ENCODE measurements around the gene CFAP119.

DNA sequence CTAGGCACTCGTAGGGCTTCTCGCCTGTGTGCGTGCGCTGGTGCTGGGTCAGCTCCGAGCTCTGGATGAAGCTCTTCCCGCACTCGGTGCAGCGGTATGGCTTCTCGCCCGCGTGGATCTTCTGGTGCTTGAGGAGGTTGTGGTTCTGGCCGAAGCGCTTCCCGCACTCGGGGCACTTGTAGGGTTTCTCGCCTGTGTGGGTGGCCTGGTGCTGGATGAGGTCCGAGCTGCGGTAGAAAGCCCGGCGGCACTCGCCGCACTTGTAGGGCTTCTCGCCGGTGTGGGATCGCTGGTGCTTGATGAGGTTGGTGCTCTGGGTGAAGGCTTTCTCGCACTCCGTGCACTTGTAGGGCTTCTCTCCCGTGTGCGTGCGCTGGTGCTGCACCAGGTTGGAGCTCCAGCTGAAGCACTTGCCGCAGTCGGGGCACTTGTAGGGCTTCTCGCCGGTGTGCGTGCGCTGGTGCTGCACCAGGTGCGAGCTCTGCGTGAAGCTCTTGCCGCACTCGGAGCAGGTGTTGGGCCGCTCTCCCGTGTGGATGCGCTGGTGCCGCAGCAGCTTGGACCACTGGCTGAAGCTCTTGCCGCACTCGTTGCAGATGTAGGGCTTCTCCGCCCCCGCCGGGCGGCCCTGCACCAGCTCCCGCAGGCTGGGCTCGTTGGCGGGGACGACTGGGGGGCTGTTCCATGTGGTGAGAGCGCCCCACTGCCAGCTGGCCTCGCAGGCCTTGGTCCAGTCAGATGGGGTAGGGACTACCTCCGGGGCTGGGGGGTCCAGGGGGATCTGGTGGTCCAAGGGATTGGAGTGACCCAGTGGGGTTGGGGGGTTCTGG lies 21.6 kb upstream of the CFAP119 start:
- TF ChIP-seq YY1 (IDR thresholded peaks at IDR 0.05; ENCODE audit: low read depth, low read length) = no peak
- TF ChIP-seq, protein P1, sequence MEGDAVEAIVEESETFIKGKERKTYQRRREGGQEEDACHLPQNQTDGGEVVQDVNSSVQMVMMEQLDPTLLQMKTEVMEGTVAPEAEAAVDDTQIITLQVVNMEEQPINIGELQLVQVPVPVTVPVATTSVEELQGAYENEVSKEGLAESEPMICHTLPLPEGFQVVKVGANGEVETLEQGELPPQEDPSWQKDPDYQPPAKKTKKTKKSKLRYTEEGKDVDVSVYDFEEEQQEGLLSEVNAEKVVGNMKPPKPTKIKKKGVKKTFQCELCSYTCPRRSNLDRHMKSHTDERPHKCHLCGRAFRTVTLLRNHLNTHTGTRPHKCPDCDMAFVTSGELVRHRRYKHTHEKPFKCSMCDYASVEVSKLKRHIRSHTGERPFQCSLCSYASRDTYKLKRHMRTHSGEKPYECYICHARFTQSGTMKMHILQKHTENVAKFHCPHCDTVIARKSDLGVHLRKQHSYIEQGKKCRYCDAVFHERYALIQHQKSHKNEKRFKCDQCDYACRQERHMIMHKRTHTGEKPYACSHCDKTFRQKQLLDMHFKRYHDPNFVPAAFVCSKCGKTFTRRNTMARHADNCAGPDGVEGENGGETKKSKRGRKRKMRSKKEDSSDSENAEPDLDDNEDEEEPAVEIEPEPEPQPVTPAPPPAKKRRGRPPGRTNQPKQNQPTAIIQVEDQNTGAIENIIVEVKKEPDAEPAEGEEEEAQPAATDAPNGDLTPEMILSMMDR (IDR thresholded peaks at IDR 0.05; ENCODE audit: control extremely low read depth in 1 of 3, insufficient read depth in 1 of 3, low read depth in 1 of 3, low read length in 3 of 3) = no peak
- TF ChIP-seq BCL11A (IDR thresholded peaks at IDR 0.05; ENCODE audit: low read depth in 2 of 2, low read length in 2 of 2) = no peak
- TF ChIP-seq POLR2A (IDR thresholded peaks at IDR 0.05; ENCODE audit: control extremely low read depth in 1 of 2, low read depth in 2 of 2, low read length in 2 of 2) = no peak
- TF ChIP-seq, protein P2, sequence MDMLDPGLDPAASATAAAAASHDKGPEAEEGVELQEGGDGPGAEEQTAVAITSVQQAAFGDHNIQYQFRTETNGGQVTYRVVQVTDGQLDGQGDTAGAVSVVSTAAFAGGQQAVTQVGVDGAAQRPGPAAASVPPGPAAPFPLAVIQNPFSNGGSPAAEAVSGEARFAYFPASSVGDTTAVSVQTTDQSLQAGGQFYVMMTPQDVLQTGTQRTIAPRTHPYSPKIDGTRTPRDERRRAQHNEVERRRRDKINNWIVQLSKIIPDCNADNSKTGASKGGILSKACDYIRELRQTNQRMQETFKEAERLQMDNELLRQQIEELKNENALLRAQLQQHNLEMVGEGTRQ (IDR thresholded peaks at IDR 0.05; ENCODE audit: low read length) = no peak
- no peak for TF ChIP-seq TEAD4 (IDR thresholded peaks at IDR 0.05; ENCODE audit: low read depth, low read length)
- no peak for TF ChIP-seq CREB1 (IDR thresholded peaks at IDR 0.05)

All from H1 (cell line).